Cardiac fibroblast (primary cell): Measurements from ENCODE around the gene DGKA.
"Not testable (repeated sequence)": the region's sequence is repeated elsewhere in the genome, so short reads cannot be mapped to it uniquely, and the experiment has no call there.

ENCODE experiments used
- DNase-seq, 2 donors: peaks; one replicate each; pipeline versions ENCODE4 v3.0.0 to v3.0.0-alpha.2; 2010; ENCODE audit warnings: low read depth in 2 of 2
- H3K4me3 ChIP-seq, 2 donors: replicated peaks in 1 of 2; 1 replicate in 1 of 2; 2 replicates in 1 of 2; pipeline ENCODE4 v1.5.1; 2011; ENCODE audit warnings: low read depth in 2 of 2, low read length in 2 of 2, mild to moderate bottlenecking in 2 of 2, moderate library complexity in 1 of 2
- CTCF ChIP-seq: IDR thresholded peaks from one replicate; pipeline ENCODE4 v1.5.1; 2011; ENCODE audit warnings: low read depth, mild to moderate bottlenecking, low read length, inconsistent platforms

DGKA gene

GRCh38 chr12:55906056-55906455 is 24.9 kb upstream of the DGKA start:
- no peak overlapping the region for H3K4me3 ChIP-seq
- no peak for TF ChIP-seq CTCF
- DNase-seq, result peak; percentile 35 to 78

- TF ChIP-seq CTCF, result no peak
- H3K4me3 ChIP-seq, result no peak overlapping the region
- peak; percentile 56 to 61 for DNase-seq
Measured at GRCh38 chr12:55908726-55909512, 22.0 kb upstream of the DGKA start.

GRCh38 chr12:55909513-55909884 is 21.5 kb upstream of the DGKA start:
- H3K4me3 ChIP-seq, result no peak overlapping the region
- no peak for TF ChIP-seq CTCF
- DNase-seq, result no peak

- H3K4me3 ChIP-seq, result no peak overlapping the region
- no peak for DNase-seq
- no peak for TF ChIP-seq CTCF
Measured at GRCh38 chr12:55912908-55913307, 18.1 kb upstream of the DGKA start.

- no peak for DNase-seq
- no peak for TF ChIP-seq CTCF
- H3K4me3 ChIP-seq, result no peak overlapping the region
Measured at GRCh38 chr12:55915482-55915859, 15.5 kb upstream of the DGKA start.

GRCh38 chr12:55919032-55919431 is 11.9 kb upstream of the DGKA start:
- not testable (repeated sequence) for H3K4me3 ChIP-seq
- peak in 1 of 2 donors; percentile 87 for DNase-seq

- TF ChIP-seq CTCF, result no peak
- H3K4me3 ChIP-seq, result no peak overlapping the region
- no peak for DNase-seq
Measured at GRCh38 chr12:55922126-55922525, 8.8 kb upstream of the DGKA start.

- not testable (repeated sequence) for H3K4me3 ChIP-seq, DNase-seq
Measured at GRCh38 chr12:55923648-55924047, 7.3 kb upstream of the DGKA start.
